GM18858 (cell line): ENCODE data around the gene JAZF1.

Source experiments
- ATAC-seq: cut with Tn5 transposase; IDR thresholded peaks from one replicate; pipeline ENCODE4 v1.9.1; 2021; ENCODE audit not compliant: unreplicated experiment

The JAZF1 gene

DNA sequence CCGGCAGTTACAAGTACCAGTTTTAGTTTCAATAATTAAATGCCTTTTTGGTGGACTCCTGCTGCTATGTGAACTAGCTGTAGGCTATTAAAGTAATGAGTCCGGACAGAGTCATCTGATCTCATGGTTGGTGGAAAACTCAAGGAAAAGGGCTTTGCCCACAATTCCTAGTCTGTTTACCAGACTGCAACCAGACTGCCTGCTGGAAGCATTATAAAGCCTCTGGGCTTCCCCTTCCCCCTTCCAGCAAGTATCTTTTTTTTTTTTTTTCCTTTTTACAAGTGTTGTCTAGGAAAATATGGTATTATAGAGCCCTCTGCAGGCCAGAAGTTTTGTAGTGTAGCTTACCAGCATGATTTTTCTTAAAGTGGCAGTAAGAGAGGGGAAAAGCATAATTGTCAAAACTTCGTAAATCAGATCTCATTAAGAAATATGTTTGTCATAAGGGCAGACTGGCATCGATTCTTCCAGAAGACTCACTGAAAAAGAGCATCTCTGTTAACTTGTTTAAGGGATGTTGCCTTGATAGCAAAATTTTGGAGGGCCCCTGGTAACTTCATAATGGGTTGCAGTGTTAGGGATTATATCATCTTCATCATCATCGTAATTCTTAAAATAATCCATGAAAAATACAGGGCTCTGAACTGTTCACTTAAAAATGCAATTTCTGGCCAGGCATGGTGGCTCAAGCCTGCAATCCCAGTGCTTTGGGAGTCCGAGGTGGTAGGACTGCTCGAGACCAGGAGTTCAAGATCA lies 259.3 kb downstream of the JAZF1 start:
- ATAC-seq, result no peak

DNA sequence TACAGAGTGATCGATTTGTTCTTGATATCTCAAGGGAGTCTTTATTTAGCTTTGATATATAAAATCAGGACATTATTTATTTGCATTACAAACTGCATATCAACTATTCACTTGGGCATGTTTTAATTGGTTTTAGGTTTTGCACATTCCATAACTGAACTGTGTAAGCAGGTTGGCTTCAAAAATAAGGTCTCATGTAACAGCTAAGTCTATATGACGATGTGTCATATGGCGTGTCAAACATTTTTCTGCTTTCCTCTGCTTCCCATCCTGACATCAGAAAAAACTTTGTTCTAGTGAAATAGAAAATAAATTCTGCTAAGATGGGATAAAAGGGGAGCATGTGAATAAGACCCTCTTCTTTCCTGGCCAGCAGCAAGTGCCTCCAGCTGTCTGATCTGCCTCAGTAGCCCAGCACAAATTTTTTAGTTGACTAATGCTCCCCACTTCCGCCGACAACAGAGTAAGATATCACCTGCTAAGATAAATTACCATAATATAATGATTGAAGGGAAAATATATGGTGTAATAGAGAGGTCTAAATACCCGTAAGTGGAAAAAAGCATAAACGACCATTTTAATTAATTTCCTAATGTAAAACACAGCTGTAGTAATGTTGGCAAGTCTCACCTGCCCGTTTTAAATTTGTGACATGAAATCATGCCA lies 260.2 kb downstream of the JAZF1 start:
- no peak for ATAC-seq

DNA sequence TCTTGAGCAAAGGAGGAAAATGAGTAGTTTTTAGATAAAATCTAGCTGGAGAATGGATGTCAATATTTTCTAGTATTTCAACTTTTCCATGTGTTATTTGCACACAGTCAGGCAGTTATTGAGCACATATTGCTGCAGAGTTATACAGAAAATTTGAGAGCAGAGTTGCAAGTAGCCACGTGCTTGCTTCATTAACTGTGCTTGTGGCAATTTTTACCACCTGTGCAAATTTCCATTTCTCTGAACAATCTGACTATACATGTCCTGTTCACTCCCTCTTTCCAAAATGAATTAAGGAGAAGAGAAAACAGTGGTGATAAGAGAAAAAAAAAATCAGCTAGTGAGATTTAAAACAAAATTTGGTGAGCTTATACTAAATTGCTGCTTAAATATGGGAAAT lies 262.1 kb downstream of the JAZF1 start:
- no peak for ATAC-seq

DNA sequence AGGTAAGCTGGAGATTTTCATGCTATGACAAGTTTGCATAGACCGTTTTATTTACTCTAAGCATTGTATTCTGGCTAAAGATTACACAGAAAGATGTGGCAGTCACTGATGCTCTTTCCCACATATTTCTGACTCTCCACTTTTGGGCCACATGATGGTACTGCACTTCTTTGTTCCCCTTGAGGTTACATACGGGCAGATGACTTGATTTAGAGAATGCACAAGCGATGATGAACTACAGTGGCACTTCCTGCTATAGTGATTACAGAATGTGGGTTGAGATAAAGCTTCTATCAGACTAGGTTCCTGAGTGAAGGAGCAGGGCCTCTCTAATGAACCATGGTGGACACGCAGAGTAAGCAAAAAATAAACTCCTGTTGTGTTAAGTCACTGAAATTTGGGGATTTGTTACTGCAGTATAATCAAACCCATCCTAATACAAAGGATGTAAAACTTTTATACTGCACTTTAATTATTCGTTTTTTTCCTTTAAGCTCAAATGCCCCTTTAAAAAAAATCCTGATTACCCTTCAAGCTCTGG lies 262.8 kb downstream of the JAZF1 start:
- ATAC-seq, result no peak

DNA sequence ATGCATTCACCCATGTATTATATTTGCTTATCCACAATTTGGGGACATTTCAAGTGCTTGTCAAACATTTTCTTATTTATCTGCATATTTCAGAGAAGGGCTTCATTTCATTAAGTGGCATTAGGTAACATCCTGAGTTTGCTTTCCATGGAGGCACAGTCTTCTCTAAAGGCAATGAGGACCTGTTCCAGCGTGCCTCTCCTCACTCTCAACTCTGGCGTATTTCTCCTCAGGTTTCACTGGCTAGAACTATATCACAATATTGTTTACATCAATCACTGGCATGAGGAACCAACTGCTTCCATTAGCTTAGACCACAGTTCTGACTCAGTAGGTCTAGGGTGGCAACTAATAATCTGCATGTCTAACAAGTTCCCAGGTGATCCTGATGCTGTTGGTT lies 263.5 kb downstream of the JAZF1 start:
- ATAC-seq, result no peak

DNA sequence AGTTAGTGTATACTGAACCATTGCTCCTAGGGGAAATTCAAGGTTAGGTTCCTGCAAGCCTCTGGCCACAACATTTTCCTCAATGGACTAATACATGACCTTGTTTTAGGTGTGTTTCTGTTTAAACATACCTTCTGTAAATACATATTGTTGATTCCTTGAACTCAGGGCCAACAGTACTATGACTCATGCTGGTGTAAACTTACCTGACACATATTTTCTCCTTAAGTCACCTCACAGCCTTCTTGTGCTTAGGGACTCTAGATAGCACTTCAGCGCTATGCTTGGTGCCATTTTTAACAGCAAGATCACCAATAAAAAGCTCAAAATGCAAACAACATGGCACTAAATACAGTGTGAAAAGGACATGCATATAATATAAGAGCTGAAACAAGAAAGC lies 264.2 kb downstream of the JAZF1 start:
- ATAC-seq, result no peak

DNA sequence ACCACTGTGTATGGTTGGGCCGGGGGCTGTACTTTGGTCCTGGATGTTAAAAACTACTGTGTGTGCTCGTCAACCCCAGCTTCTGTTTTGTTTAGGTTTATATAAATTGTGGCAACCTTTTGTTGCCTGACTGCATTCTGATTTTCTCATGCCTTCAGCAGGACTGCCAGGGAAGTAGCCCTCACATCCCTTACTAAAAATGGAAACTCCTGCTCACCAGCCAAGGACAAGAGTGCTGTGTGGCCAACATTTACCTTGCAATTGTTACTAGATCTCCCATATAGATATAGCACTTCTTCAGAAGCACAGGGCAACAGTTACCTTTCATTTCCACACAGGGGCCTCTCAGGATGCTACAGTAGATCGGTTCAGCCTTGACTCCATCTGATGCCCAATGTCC lies 266.2 kb downstream of the JAZF1 start:
- ATAC-seq, result no peak

DNA sequence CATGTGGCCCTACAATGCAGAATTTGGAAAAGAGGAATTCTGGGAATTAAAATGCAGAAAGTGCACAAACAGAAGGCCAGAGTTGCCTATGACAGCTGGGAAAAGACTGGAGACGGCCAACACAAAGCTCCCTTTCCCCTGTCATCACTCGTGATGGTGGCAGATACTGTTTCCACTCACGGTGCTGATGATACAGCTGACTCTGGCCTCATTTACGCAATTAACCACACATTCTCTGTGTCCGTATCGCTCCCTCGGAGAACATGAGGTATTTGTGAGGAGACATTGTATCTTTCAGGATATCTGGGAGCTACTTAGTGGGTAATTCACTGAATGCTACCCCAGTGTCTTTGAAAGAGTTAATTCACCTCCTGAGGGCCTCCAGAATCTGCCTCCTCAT lies 267.8 kb downstream of the JAZF1 start:
- ATAC-seq, result no peak

DNA sequence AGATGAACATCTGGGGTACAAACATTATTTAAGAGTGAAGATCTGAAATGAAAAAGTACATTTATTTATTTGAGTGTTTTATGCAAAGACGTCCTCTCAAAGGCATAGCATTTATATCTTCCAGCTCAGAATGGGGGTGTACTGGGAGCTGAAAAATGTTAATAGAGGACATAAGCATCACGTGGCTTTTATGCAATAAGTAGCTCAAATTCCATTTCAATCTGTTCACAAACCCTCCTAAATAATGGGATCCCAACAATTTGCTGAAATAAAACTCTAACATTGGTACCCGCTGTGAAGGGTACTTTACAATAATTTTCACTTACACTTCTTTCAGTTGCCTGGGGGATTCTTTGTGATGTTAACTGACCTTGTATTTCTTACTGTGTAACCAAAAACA lies 268.7 kb downstream of the JAZF1 start:
- ATAC-seq, result no peak

DNA sequence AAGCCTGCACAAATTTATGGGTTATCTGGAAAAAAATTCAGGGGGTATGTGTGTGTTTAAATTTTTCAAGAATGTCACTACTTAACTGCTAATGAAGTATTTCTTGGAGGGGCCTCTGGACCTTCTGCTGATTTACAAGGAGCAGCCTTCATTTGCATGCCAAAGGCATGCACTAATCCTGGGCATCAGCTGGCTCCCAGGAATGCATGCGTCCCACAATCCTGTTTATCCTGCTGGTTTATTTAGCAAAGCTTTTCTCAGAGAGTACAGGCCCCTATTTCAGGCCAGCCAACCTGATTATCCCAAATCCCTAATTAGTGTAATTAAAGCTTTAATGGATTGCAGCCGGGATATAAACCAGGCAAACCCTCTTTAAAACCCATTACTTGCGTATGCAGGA lies 270.3 kb downstream of the JAZF1 start:
- ATAC-seq, result no peak

DNA sequence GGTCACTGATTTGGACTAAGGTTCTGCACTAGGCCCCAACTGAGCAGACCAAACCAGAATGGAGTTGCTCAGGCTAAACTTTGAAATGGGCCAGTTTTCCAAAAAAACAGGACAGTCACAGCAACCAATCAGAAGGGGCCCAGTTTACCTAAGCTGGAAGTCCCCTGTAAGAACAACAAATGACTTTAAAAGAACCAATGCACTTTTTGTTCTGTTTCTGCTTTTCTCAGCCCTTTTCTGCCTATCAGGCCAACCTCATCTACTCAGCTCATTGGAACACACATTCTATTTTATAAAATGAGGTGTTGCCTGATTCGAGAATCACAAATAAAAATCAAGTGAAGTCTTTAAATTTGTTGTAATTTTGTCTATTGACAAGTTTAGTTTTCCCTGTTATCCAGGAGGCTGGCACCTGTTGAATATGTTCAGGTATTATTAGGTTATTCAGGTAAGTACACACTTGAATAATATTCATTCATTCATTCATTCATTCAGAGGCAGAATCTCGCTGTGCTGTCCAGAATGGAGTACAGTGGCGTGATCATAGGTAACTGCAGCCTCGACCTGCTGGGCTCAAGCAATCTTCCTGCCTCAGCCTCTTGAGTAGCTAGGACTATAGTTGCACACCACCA lies 271.9 kb downstream of the JAZF1 start:
- ATAC-seq, result no peak

DNA sequence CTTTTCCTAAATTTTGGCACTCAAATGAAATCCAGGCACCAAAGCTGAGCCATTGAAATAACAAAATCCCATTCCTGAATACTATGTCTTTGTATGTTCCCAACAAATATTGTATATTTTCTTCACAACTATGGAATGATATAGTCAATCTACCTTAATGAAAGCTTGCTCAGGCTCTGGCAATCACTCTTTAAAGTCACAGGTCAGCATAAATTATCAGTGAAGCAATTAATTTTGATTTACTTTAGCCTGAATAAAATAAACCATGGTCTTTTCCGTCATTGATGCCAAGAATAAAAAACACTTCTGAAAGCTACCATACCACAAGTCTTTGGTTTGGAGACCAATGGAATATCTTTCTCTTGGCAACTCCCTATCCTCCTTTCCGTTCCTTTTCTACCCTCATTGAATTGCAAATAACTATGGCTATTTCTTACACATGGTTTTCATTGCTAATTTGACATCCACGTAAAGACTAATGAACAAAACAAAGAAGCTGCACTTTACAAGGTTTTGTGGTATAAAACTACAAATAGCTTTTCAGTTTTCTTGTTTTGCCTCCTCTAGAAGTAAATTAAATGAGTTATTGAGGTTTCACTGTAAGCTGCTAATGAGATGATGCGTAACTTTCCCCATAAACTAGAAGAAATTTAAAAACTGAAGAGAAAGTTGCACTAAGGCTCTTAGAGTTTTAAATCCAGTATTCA lies 274.1 kb downstream of the JAZF1 start:
- no peak for ATAC-seq

DNA sequence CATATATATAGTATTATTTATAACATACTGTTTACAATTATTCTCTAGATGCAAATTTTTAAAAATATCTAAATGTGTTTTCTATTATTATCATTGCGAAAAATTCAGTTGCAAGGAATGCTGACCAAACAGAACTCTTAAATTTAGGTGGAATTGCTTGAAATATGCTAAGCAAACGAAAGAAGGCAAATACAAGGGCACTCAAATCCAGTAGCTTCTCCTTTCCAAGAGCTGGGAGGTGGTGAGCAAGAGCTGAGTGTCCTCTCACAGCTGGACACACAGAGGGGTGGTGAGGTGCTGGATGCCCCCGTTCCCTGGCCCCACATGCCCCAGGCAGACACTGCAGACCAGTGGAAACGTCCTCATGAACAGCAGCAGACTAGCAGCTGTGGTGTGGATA lies 274.6 kb downstream of the JAZF1 start:
- no peak for ATAC-seq

DNA sequence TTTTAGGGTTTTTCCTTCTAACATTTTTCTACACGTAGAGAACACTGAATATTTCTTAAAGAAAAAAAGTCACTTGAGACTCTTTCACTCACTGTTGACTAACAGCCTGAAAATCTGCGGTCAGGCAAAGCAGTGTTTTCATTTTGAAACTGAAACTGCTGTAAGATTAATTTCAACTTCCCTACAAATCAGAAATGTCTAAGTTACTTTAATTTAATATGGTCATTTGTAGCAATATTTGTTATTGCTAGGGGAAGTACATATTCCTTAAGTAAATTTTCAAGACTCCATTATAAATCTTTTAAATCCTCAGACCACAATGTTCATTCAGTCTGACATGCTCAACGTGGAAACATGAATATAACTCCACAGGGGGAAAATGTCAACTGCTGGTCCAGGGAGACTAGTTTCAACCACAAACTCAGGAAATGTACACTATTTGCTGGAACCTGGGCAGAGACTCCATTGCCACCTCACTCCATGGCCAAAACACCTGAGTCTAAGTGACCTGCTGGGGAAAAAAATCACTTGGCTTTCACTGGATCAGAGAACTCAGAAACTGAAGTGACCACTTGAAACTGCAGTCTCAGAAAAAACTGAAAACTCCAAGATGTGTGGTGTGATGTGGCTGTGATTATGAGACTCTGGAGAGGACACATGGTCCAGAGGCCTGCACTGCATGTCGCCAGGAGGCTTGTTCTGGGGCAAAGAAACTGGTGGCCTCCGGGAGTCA lies 279.4 kb downstream of the JAZF1 start:
- ATAC-seq, result peak; percentile 92

DNA sequence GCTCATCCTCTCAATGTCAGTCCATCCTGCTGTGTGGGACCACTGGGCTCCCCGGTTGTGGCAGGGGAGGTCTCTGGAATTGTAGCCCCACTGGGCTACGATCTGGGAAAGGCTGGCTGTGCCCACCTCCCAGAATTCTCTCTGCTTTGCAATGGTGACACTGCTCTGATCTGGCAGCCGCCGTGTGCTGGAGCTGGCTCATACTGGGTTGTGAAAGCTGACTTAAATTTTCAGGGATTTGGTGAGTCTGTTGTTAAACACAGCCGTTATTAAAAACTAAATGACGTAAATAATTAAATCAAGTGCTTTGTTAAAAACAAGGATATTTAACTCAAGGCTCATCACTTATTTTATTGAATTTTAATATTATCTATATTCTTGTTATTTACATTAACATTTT lies 280.6 kb downstream of the JAZF1 start:
- ATAC-seq, result no peak

DNA sequence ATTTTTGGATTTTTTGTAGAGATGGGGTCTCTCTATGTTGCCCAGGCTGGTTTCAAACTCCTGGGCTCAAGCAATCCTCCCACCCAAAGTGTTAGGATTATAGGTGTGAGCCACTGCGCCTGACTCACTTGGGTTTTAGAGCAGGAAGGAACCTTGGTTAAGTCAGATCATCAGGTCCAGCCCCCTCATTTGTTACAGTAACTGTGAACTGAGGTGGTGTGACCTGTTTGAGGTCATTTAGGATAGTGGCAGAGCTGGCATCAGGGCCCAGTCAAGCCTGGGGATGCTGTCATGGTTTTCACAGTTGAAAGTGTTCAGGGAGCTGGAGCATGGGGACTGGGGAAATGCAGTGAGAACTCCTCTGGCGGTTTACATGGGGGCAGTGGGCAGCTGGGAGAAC lies 281.0 kb downstream of the JAZF1 start:
- no peak for ATAC-seq

DNA sequence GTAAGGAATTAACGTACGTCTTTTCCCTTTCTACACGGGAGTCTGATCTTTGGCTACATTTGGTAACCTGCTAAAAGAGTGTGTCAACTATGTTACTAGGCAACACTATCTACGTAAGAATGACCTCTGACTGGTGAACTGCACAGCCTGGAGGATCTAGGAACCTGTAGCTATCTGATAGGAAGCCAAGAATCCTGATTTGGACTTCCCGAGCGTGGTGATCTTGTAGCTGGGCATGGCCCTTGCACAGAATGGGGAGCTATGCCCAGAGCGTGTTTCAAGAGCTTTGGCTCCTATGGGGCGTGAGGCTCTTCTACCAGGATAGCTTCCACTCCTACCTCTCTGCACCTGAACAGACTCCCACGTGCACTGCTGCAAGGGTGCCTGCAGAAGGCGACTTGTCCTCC lies 283.2 kb downstream of the JAZF1 start:
- ATAC-seq, result no peak

DNA sequence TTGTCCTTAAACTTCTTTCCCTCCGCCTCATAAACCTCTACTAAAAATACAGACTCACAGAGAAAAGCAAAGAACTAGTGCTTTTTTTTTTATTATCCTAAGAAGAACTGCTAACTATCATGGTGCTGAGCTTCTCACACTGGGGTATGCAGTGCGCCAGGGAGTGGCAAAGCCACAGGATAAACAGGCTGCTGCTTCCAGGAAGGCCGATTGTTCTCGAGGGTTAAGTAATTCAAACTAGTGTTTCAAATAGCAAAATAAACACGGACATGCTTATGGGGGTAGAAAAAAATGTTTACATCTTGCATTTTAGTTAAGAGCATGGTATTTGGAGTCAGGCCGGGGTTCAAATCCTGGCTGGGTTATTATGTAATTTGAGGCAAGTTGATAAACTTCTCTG lies 283.6 kb downstream of the JAZF1 start:
- ATAC-seq, result no peak

DNA sequence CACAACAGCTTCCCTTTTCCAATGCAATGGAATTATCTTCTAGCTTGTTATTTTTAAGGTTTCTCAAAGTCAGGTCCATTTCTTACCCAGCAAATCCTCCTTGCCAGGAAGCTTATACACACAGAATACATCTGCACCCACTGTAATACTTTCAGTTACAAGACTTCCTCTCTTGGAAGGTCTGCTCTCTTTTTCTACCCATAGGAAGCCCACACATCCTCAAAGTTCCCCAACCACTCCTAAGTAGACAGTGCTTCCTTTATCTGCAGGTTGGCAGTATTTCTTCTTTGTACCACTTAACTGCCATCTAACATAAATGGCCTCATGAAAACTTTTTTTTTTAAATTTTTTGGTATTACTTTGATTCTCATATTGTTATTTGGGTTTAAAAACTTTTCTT lies 285.0 kb downstream of the JAZF1 start:
- no peak for ATAC-seq

DNA sequence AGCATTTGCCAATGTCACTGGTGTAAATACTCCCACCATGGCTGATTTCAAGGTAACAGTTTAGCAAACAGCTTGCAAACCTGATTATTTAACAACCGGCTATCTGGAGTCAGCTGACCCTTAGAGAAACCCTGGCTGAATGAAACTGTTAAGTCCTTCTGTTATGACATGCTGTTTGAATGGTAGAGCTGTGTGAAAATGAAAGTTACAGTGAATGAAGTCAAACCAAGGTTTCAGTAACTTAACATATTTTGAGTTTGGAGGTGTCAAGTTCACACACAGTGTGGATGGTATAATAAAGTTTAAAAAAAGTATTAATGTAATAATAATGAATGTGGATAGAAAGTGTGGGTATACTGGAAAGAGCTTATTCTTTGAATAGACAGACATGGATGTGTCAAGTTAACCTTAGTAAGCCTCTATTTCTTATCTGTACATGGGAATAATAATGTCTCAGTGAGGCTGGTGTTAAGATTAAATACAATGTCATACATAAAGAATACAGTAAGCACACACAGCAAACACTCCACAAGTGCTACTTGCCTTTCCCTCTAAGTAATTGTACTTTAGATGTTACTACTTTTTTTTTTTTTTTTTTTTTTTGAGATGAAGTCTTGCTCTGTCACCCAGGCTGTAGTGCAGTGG lies 290.3 kb downstream of the JAZF1 start:
- peak; percentile 99 for ATAC-seq
